ENCODE results near the gene KLHL5.
"Not testable (repeated sequence)": the region's sequence is repeated elsewhere in the genome, so short reads cannot be mapped to it uniquely, and the experiment has no call there.

KLHL5 gene

DNA sequence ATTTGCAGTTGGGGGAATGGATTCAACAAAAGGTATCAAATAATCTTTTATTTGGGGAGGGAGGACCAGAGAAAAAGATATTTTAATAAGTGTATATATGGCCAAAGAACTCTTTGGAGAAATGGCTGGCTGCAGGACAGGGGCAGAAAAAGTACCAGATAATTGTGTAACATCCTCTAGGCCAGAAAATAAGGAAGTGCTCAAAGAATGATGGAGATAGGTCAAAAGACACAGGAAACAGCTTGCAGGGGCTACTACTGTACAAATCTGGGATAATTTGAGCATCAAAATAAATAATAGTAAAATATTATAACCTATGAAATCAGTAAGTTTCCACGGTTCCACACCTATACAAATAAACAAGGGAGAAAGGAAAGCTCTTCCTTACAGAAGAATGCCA is 34.8 kb downstream of the KLHL5 start:
- FAIRE-seq (no peak), DNase-seq (ENCODE audit: insufficient read length, low spot score) (no peak)

DNA sequence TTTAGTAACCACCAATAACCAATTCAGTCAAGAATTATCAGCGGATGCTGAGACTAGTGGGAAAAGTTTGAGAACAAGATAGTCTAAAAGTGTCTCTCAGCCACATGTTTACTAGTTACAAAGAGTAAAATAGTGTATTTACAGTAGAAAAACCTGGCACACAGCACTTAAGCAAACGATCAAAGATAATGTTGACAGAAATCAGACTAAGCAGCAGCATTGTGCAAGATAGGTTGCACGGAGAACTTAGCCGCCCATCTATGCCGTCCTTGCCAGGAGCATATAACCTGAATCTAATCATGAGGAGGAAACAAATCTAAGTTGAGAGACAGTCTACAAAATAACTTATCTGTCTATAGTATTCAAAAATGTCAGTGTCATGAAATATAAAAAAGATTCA is 35.3 kb downstream of the KLHL5 start:
- FAIRE-seq (no peak), DNase-seq (ENCODE audit: insufficient read length, low spot score) (no peak)

DNA sequence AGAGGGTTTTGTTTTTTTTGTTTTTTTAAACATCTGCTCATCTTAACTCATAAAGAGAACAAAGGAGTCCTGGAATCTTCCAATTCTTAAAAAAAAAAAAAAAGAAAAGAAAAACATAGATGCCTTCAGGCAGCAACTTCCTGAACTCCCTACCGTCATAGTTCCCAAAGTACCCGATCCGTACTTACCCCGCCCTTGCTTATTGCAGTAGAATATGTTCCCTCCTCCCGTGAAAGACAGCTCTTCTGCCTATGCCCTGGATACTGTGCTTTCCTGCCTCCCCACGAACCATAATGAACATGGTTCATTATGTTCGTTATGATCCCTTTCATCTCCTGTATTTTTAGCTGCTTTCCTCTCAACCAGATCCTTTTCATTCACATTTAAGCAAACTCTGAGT is 40.3 kb downstream of the KLHL5 start:
- FAIRE-seq (no peak), DNase-seq (ENCODE audit: insufficient read length, low spot score) (no peak)

DNA sequence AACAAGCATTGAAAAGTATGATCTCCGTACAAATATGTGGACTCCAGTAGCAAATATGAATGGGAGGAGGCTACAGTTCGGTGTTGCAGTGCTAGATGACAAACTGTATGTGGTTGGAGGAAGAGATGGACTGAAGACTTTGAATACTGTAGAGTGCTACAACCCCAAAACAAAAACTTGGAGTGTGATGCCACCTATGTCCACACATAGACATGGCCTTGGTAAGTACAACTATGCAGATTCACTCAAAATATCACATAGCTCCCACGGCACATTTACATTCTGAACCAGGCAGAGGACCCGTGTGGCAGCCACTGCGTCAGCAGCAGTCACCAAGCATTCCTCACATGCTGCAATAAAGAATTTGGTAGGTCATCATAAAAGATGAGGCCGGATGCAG is 41.3 kb downstream of the KLHL5 start:
- DNase-seq (ENCODE audit: insufficient read length, low spot score), result no peak
- no peak for FAIRE-seq

DNA sequence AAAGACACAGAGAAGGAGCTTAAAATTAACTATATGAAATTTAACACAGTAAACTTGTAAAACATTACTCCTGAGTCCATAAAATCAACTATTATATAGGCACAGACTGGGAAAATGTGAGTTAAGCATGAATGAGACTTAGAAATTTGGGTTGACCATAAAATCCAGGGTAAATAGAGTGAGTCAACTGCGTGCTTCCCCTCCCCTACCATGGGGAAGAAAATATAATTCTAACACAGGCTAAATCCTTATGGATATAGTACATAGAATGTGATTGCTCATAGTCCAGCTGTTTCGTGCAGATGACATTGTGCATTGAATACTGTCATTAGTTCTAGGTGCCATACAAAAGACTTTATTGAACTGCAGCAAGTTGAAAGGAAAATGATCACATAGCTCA is 42.2 kb downstream of the KLHL5 start:
- FAIRE-seq (no peak), DNase-seq (ENCODE audit: insufficient read length, low spot score) (no peak)

DNA sequence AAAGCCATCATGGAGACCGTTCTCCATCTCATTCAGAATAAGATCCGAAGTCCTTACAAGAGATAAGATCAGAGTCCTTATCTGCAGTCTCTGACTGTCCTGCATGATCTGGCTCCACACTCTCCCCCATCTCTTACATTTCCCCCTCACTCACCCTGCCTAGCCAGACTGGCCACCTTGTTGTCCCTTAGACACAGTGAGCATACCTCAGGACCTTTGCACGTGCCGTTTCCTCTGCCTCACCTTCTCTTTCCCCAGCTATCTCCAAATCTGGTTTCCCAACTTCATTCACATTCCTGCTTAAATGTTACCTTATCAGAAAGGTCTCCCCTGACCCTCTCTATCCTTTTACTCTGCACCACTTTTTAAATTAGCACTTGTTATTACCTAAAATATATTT is 44.0 kb downstream of the KLHL5 start:
- FAIRE-seq (no peak), DNase-seq (ENCODE audit: insufficient read length, low spot score) (no peak)

DNA sequence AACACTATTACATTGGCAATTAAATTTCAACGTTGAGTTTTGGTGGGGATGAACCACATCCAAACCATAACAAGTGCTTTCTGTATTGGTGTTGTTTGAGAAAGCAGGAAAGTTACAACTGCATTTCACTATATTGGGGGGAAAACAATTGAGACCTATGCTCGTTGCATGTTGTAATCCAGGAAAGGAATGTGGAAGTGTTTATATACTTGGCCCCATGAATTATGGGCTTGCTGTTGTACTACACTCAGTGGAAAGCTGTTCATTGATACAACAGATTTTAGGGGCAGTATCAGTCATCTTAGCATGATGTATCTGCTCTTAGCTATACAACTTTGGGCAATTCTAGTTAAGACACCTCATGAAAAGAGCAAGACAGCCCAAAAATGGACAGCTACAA is 52.4 kb downstream of the KLHL5 start:
- FAIRE-seq, result no peak
- no peak for DNase-seq (ENCODE audit: insufficient read length, low spot score)

DNA sequence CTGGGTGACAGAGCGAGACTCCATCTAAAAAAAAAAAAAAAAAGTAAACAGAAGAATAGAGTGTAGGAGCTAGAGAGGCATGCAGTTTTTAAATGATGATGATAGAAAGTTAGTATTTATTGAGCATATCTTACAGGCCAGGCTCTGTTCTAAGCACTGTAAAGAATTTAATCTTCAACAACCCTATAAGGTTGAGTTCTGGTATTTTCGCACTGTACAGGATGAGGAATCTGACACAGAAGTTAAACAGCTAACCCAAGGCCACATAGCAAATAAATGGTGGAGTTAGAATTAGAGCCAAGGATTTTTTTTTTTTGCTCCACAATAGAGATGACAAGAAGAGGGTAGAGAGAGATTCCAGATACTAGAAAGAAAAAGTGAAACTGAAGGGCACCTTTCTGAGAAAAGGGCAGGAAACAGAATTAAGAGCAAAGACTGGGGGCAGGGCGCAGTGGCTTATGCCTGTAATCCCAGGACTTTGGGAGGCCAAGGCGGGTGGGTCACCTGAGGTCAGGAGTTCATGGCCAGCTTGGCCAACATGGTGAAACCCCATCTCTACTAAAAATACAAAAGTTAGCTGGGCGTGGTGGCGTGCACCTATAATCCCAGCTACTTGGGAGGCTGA is 56.1 kb downstream of the KLHL5 start:
- FAIRE-seq (peak; percentile 42), DNase-seq (ENCODE audit: insufficient read length, low spot score) (no peak)

DNA sequence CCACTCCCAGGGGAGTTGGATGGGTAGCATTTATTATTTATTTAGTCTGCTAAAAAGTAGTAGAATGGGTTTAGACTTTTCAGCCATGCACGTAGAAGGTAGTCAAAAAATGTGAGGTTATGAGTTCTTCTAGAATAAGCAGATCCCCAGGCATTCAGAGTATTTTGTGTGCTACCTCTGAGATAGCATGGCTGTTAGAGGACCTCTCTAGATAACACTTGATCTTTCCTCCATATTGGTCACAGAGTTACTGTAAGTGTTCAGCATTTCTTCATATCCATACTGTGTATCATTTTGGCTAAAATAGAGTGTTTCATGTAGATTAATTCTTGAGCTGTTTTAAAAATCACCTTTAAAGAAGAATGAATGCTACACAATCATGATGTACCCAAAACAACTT is 58.4 kb downstream of the KLHL5 start:
- DNase-seq (ENCODE audit: insufficient read length, low spot score), result no peak
- no peak for FAIRE-seq

DNA sequence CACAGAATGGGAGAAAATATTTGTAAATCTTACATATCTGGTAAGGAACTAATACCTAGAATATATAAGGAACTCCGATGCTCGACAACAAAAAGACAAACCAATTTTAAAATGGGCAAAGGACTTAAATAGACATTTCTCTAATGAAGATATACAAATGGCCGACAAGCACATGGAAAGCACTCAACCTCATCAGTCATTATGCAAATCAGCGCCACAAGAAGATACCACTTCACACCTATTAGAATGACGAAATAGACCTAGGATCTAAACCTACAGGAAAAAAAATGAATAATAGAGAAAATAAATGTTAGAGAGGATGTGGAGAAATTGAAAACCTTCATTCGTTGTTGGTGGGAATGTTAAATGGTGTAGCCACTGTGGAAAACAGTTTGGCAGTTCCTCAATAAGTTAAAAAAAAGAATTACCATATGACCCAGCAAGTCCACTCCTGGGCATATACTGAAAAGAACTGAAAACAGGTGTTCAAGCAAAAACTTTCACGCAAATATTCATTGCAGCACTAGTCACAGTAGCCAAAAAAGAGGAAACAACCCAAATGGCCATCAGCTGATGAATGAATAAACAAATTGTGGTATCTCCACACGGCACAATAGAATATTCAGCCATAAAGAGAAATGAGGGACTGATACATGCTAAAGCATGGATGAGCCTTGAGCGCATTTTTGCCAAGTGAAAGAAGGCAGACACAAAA is 63.0 kb downstream of the KLHL5 start:
- DNase-seq (ENCODE audit: insufficient read length, low spot score) (no peak), FAIRE-seq (peak; percentile 95)

DNA sequence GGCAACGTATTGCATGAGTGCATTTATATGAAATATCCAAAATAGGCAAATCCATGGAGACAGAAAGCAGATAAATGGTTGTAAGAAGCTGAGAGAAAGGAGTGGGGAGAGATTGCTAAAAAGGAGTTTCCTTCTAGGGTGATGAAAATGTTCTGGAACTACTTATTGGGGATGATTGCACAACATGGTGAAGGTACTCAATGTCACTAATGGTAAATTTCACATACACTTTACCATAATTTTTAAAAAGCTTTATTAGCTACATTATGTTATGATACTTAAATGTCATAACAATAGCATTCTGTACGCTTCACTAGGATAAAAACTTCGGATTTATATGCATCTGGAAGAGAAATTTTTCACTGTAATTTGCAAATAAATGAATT is 63.6 kb downstream of the KLHL5 start:
- peak; percentile 11 for FAIRE-seq
- DNase-seq (ENCODE audit: insufficient read length, low spot score), result no peak

DNA sequence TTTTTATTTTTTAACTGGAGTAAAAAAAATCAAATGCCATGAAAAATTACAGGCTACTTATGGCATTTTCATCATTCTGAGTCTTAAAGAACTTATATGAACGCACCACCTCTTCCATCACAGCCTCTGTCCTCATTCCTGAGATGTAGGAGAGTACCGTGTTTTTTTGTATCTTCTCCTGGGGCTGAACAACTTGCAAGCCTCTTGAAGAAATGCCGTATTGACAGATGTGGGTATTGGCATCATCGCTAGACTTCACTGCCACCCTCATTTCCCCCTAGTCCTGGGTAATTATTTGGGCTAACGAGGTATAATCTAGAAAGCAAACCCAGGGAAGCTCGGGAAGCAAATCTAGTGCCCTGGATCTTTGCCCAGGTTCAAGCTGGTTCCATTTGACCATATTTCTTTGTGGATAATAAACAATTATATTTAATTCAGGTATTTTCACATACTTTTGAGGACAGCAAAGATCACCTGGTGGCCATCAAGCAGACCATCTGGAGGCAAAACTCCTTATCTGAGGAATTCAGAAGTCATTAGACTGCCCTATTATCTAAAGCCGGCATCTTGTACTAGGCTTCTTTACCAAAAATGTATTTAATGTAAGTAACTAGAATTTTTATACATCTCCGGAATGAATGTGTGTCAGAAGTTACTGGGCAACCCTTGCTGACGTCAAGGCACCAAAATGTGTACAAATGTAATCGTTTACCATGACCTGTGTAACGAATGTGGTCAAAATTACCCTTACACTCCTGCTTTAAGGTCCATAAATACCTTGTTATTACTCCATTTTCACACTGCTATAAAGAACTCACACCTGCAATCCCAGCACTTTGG is 64.4 kb downstream of the KLHL5 start:
- FAIRE-seq (no peak), DNase-seq (ENCODE audit: insufficient read length, low spot score) (no peak)

DNA sequence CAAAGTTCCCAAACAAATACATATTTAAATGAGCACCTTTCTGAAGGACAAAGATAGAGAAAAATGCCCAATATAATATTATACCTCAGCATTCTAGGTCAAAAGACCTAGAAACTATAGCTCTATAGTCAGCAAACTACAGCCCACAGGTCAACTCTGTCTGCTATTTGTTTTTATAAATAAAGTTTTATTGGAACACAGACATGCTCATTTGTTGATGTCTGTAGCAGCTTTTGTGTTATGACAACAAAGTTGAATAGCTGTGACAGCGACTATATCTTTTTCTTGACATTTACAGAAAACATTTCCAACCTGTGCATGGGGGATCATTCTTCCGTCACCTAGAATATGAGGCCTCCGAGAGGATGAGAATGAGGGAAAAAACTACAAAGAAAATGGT is 71.6 kb downstream of the KLHL5 start:
- no peak for DNase-seq (ENCODE audit: insufficient read length, low spot score)
- no peak for FAIRE-seq

DNA sequence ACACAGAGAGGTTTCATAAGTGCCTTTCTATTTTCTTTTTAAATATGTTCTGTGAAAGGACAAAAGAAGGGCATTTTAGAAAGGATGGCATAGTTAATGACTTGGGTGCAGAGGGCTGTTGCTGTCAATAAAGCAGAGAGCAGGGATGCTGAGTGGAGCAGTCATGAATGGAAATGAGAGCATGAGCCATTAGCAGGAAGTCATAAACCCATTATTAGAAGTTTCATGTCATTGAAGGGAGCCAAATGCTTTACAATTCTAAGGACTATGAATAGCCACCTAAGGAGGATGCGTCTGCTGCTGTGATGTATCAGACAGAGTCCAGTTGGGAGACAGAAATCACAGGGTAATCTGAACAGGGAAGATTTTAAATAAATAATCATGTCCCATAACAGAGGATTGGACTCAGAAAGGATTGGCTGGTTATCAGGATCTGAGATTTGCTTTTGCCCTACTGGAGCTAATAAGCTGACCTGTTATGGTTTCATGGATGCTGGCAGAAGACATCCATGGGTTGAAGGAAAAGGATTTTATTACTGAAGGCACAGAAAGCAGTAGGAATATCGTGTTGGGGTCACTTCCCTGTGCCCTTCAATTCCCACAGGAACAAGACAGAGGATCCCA is 72.8 kb downstream of the KLHL5 start:
- DNase-seq (ENCODE audit: insufficient read length, low spot score), result no peak
- FAIRE-seq, result peak; percentile 21

DNA sequence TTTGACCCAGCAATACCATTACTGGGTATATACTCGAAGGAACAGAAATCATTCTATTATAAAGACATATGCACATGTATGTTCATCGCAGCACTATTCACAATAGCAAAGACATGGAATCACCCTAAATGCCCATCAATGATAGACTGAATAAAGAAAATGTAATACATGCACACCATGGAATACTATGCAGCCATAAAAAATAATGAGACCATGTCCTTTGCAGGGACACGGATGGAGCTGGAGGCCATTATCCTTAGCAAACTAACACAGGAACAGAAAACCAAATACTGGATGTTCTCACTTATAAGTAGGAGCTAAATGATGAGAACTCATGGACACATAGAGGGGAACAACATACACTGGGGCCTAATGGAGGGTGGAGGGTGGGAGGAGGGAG is 76.2 kb downstream of the KLHL5 start:
- not testable (repeated sequence) for FAIRE-seq; DNase-seq (ENCODE audit: insufficient read length, low spot score)

DNA sequence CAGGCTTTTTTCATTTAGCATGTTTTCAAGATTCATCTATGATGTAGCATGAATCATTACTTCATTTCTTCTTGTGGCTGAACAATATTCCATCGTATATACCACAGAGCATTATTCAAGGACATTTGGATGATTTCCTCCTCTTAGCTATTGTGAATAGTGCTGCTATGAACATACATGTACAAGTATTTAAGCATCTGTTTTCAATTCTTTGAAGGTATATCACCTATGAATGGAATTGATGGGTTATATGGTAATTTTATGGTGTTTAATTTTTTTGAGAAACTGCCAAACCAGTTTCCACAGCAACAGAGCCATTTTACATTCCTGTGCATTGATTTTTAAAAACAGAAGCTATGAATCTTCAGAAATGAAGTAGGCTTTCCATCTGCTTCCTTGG is 84.2 kb downstream of the KLHL5 start:
- DNase-seq (ENCODE audit: insufficient read length, low spot score) (no peak), FAIRE-seq (no peak)

DNA sequence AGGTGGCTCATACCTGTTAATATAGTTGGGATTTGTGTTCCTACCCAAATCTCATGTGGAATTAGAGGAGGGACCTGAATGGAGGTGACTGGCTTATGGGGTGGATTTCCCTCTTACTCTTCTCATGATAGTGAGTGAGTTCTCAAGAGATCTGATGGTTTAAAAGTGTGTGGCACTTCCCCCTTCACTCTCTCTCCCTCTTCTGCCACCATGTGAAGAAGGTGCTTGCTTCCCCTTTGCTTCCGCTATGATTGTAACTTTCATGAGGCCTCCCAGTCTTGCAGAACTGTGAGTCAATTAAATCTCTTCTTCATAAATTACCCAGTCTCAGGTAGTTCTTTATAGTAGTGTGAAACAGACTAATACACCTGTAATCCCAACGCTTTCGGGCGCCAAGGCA is 92.0 kb downstream of the KLHL5 start:
- FAIRE-seq, result no peak
- no peak for DNase-seq (ENCODE audit: insufficient read length, low spot score)

DNA sequence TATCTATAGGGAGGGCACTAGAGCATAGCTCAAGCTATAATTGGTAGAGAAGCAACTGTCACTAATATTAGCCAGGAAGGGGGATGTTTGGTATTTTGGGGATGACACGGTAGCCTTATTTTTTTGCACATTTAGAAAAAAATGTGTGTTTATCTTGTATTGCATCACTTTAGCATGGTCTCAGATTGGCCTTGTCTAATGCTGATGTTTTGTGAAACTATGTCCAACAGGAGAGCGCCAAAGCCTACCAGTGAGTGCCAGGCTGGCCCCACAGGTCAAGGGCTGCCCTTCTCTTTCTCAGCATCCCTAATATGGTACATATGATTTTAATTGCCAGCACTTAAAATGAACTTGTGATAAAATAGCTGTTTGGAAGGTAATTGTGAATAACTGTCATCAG is 95.5 kb downstream of the KLHL5 start:
- DNase-seq (ENCODE audit: insufficient read length, low spot score) (no peak), FAIRE-seq (no peak)

DNA sequence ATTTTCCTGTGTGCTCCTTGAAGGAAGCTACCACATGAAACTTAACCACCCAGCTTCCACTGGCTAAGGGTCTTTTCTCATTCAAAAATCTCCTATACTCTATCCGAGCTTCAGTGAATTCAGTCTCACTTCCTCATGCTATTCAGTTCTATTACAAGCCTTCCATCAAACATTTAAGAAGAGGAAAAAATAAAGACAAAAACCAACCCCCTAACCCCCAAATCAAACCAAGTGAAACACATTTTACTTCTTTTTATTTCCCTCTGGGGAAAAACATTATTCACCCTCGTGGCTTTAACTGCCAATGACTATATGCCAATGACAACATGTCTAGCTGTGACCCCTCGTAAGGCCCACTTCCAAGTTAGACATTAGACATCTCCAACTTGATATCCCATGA is 104.1 kb downstream of the KLHL5 start:
- FAIRE-seq, result peak; percentile 80
- DNase-seq (ENCODE audit: insufficient read length, low spot score), result no peak

DNA sequence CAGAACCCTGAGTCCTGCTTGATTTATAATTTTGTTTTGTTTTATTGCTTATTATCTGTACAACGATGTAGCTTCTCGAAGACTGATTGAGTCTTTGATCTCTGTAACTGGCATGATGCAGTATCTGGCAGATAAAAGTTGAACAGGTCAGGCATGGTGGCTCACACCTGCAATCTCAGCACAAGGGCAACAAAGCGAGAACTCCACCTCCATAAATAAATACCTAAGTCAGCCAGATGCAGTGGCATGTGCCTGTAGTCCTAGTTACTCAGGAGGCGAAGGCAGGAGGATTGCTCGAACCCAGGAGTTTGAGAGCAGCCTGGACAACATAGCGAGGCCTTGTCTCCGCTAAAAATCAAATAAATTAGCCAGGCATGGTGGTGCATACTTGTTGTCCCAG is 104.6 kb downstream of the KLHL5 start:
- DNase-seq (ENCODE audit: insufficient read length, low spot score), result no peak
- no peak for FAIRE-seq

DNA sequence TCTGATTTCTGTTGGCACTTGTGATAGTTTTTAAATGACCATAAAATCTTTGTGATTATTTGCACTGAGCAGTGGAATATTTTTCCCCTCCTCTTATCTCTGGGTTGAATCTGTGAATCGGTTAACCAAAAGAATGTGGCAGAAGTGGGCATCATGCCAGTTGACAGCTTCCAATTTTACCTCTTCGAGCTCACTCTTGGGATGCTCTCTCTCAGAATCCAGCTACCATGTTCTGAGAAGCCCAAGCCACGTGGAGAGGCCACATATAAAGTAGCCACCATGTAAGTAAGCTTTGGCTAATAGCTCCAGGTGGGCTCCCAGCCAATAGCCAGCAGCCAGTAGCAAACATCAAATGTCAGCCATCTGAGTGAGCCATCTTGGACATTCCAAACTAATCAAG is 107.4 kb downstream of the KLHL5 start:
- DNase-seq (ENCODE audit: insufficient read length, low spot score), result no peak
- FAIRE-seq, result no peak

DNA sequence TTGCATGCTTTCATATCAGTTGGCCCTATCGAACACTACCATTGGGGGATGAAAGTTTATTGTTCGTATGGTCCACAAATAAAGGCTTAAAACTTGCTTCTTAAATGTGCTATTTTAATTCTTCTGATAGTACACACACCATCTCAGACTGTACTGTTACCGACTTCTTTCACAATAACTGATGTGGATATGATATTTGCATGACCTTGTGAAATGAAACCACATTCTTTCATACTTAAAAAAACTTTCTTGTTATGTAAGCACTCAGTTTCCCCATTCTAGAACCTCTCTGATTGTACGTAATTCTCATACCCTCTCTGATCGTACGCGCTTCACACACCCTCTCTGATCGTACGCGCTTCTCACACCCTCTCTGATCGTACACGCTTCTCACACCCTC is 108.3 kb downstream of the KLHL5 start:
- no peak for DNase-seq (ENCODE audit: insufficient read length, low spot score)
- no peak for FAIRE-seq

All from GM19239 (cell line).